Left colon (tissue), 2 donors: ENCODE results near the gene CDC42EP3. TPM values are rescaled to one million over a fixed set of nuclear protein-coding genes. Genes with fewer than 3 reads are reported as not detected.

Source experiments
- ATAC-seq: fragments of 200-7000 bp; cut with Tn5 transposase; one replicate; pipeline ENCODE4 v1.9.1; 2020; ENCODE audit warnings: mild to moderate bottlenecking, moderate library complexity
- DNase-seq, 2 donors: peaks; one replicate each; pipeline ENCODE4 v3.0.0-alpha.2; 2020
- intact Hi-C, 2 donors: fragments of 100-400 bp; cut with DNase I in 1 of 2; cut with micrococcal nuclease in 1 of 2; formaldehyde crosslinking; loops; one replicate each; pipeline versions ENCODE4 v1.11.2 to v1.14.0; 2022; cut with DNase I, micrococcal nuclease
- long read RNA-seq: library from polyadenylated mRNA; unstranded; transcript quantifications from one replicate; pipeline ENCODE4 v2.0.0, GENCODE V29; 2021
- total RNA-seq, 2 donors: library from RNA; stranded (reverse); fragmentation: NEBNext Ultra II Directional; extraction: Animal tissue kit (Norgen Biotek cat#: 25700); gene quantifications; one replicate each; pipeline ENCODE4 v1.2.1, GENCODE V29; 2021
- donor health status: DM: no; HTN: no; CAD: no.
- donor health status: DM: yes; HTN: yes; CAD: no.

Gene CDC42EP3, protein sequence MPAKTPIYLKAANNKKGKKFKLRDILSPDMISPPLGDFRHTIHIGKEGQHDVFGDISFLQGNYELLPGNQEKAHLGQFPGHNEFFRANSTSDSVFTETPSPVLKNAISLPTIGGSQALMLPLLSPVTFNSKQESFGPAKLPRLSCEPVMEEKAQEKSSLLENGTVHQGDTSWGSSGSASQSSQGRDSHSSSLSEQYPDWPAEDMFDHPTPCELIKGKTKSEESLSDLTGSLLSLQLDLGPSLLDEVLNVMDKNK
- 10 to 100 TPM; 19.5 to 46.7 TPM for total RNA-seq
- long read RNA-seq, full-length matches to known transcripts: 7 of 15 reads
- long read RNA-seq, partial matches to known transcripts: 0 of 15 reads
- long read RNA-seq, other reads (novel, unspliced or antisense): 8 of 15 reads

DNA sequence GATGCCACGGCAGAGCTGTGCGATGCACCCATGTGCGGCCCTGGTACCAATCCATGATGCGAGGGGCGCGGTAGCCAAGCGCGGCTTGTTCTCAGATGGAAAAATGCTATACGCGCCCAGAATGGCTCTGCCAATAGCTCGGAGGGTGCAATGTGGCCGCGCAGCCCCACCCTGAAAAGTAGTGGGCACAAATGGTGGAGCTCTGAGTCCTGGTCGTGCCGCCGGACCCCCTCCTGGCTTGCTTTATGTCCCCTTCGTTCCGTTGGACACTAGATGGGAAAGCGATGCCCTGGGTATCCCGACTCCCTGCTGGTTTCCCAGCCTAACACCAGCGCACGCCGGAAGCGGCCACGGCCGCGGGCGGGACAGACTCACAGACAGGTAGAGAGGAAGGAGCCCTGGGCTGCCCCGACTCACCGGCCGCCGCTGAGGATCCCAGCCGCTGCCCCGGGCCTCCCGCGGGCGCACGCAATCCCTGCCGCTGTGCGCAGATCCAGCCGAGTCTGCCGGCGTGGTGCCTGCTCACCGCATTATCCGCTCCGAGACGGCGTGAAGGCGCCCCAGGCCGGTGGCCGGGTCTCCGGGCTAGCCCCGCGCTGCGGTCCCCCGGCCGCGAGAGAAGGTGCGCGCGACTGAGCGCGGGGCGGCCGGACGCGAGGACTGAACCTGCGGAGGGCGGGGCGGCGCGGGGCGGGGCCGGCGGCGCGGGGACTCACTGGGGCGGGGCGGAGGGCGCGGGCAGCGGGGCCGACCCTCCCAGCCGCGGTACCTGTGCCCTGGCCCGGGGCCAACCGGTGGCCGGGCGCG, at the start of gene CDC42EP3:
CDC42EP3 (minus strand) TSS at position 634 of the 807 bp plus-strand sequence. CDS start 25,055 bp downstream, outside the sequence.
- intact Hi-C loops: no loop called here
- ATAC-seq (peak; percentile 82), DNase-seq (peak; percentile 67 to 84)

DNA sequence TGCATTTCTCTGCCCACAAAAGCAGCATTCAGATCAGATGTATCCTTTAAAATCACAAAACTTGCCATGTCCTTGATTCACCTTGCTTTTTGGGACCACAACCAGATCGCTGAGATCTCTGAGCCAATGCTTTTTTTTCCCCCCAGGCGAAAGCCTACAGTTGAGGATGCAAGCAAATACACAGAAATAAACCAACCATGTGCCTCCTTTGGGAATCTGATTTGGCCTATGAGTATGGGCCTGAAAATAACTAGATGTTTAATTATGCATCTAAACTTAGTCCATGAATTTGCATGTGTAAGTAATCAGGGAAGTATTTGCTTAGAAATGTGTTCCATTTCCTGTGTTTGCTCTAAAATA, 49.7 kb upstream of the CDC42EP3 start:
- intact Hi-C loops: no loop called here

DNA sequence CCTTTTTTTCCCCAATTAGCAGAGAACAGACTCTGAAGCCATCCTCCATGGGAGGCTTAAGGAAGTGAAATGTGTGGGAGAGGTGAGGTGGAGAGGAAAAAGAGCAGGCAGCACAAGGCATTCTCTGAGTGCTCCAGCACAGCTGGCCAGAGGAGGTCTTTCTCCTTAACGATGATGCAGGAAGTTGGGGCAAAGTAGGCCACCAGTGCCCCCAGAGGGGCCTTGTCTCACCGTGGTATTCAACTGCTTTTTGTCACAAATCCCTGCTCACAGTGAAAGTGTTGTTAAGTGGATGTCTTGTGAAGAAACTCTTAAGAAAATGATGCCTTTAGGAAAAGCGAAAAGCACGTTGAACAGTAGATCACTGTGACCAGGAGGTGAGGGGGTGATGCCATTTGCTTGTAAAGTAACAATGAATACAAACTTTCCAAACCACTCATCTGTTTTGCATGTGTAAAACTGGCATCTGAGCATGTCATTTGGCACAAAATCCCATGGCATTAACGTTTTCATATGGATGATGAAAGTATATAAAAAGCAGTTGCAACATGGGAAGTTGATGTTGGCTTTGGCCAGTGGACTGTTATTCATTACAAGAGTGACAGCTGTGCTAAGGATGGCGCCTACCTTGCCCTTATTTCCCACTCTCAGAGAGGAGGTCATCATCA, 49.2 kb upstream of the CDC42EP3 start:
- ATAC-seq: no peak
- intact Hi-C loops: no loop called here
- DNase-seq: no peak

More for the DNA sequence above, 49.7 kb upstream of the CDC42EP3 start:
- ATAC-seq: no peak
- DNase-seq: no peak

DNA sequence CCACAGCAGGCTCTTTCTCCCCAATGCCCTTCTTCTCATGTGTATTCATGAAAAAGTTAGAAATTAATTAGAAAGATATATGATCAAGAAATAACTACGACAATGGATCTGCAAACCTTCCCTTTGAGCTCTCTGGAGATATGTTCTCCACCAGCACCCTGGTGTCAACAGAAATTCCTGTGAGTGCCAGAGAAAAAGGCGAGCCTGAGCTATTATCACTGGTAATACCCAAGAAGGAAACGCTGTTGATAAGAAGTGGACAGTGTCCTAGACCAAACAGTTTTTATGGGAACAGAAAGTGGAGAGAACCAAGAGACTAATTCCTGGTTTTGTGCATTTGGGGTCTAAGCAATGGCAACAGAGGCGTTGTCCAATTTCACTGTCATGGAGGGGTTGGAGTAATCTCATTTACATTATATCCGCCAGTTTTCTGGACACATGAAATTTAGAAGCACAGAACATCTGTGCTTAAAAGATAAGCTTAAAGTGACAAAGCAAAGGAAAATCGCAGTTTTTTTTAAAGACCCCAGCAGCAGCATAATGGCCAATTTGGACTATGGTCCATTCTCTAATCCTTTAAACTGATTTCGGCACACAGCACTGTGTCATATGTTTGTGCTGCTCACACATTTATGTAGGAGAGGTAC, 47.2 kb upstream of the CDC42EP3 start:
- no peak for DNase-seq
- no peak for ATAC-seq
- intact Hi-C loops: no loop called here

DNA sequence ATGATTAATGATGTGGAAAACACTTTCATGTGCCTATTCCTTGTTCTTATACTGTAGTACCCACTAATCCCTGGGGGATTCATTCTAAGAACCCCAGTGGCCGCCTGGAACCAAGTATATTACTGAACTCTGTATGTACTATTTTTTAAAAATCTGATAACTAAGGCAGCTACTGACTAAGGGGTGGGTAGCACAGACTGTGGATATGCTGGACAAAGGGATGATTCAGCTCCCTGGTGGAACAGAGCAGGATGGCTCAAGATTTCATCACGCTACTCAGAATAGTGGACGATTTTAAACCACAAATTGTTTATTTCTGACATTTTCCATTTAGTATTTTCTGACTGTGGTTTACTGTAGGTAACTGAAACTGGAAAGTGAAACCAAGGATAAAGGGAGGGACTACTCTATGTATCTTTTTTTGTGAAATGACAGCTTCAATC, 41.8 kb upstream of the CDC42EP3 start:
- ATAC-seq (no peak), DNase-seq (no peak)
- intact Hi-C loops: no loop called here

DNA sequence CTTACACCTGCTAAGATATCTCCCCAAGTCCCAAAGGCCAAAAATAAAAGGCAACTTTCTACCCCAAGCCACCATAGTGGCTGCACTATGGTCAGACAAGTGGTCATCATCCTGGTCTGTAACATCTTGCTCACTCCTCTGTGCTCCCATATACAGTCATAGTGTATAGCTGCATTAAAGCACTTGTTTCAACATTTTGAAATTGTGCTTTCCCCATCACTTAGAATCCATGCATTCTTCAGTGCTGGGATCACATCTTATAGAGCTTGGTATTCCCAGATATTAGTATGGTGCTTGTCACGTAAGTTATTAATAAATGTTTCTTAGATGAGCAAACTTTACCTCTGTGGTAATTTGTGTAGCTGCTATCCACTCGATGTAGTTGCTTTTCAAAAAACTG, 40.4 kb upstream of the CDC42EP3 start:
- ATAC-seq: no peak
- intact Hi-C loops: no loop called here
- no peak for DNase-seq

DNA sequence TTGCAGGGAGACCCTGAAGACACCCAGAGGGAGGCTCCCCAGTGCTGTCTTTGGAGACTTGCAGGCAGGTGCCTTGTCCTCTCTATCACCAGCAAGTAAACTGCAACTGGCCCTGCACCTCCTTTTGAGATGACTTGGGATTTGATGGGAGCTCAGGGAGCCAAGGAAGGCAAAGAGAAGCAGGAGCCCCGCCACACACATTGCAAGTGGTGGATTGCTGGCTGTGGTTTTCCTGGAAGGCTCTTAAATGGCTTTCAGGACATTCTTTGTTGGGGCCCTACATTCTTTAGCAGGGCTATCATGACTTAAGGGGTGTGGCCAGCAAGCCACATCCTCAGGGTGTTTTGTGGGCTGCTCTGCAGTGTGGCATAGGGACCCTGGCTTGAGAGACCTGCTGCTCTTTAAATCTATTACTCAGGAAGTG, 39.9 kb upstream of the CDC42EP3 start:
- intact Hi-C loops: no loop called here
- ATAC-seq (no peak), DNase-seq (peak in 1 of 2 donors; percentile 8)

DNA sequence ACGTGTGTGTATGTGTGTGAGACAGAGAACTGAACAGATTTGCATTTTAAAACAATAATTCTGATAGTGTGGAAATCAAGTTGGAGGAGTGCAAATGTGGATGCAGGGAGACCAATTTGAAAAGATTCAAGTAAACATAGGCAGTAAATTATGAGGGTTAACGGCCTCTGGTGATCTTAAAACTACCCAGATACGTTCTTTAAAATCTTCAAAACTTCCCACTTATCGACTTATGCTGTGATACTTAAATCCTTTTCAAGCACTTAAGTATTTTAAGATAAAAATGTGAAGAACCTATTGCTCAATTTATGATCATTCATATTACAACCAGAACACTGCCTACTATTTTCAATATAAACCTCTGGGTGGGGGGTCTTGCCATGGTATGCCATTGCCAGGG, 37.7 kb upstream of the CDC42EP3 start:
- intact Hi-C loops: no loop called here
- no peak for ATAC-seq
- DNase-seq: no peak

DNA sequence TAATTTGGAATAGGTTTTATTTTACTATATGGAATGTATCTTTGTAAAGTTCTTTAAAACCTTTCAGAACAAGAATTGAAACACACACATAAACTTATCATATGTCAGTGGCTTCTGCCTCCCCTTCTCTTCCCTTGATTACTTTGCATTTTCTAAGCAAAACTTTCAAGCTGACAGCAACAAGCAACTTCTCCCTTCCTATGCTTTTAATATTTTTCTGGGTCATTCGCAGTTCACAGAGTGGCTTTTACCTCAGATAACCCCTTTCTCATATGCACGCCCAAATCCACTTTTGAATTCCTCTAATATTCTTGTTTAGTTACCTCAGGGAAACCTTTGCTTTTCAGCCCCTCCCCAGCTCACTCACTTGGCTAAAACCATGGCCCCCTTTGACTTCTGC, 36.7 kb upstream of the CDC42EP3 start:
- no peak for ATAC-seq
- DNase-seq: no peak
- intact Hi-C loops: no loop called here

DNA sequence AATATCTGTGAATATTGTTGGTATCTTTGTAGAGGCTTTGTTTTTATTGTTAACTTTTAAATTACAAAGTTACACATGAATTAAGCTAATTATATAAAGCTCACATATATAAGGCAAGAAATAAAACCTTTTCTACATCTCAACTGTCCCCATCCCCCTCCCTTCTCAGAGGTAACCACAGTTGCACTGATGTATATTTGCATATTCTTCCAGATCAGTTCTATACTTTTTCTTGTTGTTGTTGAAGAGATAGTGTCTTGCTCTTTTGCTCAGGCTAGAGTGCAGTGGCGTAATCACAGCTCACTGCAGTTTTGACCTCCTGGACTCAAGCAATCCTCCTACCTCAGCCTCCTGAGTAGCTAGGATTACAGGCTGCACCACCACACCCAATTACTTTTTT, 36.0 kb upstream of the CDC42EP3 start:
- intact Hi-C loops: no loop called here
- ATAC-seq (peak; percentile 43), DNase-seq (no peak)

DNA sequence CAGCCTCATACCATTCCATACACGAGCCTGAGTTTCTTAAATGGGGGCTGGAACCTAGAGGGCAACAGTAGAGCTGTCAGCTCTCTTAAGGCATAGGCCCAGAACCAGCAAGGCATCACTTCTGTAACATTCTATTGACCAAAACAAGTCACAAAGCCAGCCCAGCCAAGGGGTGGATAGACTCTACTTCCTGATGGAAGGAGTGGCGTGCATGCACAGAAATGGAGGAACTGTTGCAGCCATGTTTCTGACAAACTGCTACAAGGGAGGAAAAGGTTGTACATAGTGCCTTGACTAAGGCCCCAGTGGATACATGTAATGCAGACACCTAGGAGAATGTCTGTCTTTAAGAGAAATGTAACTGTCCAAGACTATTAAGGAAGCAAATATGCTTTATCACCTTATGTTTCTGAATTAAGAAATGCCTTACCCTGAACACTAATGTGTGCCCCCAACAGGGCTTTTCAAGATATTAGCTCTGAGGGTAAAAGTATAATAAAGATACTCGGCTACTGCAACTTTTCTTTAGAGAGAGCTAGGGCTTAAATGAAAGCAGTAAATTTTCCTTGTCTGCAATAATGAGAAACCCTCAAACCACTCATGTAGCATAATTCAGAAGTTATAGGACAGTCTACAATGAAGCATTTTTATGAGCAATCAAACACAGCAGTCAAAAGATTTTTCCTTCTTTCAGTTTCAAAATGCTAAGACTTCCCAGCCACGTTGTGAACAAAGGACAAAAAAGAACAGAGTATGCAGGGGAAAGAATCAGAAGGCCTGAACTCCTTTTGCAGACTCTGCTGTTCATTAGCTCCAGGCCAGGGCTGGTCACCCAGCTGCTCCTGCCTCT, 35.1 kb upstream of the CDC42EP3 start:
- peak; percentile 93 for ATAC-seq
- DNase-seq: peak; percentile 14 to 30
- intact Hi-C loops: no loop called here

DNA sequence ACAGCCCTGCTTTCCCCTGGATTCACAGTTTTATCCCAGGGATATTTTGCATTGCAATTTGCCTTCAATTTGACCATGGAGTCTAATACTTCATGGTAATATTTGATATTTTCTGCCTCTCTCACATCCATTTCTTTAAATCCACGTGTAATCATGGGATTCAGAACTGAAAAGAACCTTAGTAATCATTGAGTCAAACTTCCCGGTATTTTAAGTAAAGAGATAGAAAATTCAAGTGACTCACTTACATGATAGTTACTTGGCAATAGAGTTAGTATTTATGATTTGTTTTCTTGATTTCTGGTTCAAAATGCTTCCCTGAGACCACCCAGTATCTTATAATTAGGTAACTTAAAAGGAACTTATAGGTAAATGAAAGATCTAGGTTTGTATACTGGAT, 33.7 kb upstream of the CDC42EP3 start:
- intact Hi-C loops: no loop called here
- no peak for ATAC-seq

DNA sequence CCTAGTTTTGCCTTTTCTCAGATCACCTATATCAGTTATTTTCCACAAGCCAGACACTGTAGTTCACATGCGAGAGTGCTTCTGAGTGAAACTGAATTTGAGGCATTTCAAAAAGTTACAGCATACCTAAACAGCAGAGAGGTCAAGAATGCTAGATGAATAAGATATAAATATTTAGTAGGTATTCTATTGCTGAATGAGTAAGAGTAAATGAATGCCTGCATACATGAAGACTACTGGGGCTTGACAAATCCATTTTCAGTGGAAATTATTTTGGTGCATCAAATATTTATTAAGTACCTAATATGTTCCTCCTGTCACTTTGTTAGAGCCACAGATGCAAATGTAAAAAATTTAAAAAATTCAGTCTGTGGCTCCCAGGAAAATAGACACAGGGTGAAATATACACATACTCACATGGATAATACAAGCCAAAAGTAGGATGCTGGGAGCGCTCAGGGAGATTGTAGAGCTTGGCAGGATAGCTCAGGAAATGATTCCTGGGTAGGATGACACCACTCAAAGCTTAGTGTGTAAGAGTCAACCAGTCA, 27.6 kb upstream of the CDC42EP3 start:
- no peak for ATAC-seq
- intact Hi-C loops: no loop called here
- DNase-seq: no peak

More for the DNA sequence above, 33.7 kb upstream of the CDC42EP3 start:
- DNase-seq: no peak

DNA sequence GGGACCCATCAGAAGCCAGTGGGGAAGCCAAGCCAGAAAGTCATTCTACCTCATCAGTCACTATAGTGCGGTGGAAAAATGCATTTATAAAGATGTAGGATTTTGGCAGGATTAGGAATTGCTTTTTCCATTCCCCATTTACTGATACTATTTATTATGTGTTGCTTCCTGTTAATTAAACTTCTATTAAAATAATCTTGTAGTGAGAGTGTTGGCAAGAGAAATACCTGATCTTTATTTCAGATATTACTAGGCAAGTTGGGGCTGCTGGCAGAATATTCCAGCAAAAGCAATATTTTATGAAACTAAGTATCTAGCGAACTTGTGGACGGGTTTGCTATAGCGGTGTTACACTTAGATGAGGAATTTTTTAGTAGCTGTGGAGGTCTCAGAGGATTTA, 23.9 kb upstream of the CDC42EP3 start:
- intact Hi-C loops: no loop called here
- DNase-seq (no peak), ATAC-seq (no peak)

DNA sequence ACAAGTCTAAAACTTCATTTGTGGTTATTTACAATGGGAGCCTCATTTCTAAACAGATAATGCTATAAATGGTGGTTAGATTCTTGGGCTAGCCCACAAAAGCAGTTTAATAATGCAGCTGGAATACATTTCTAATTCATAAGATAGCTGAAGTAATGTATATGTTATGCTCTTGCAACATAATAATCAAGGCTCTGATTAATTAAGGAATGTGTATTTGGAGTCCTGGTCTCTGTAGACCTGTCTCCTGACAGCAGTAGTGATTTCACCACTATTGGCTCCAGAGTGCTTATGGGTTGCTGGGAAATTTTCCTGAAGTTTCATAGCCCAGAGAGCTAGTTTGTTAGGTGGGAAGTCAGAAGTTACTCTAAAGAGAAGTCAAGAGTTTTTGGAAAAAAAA, 21.3 kb upstream of the CDC42EP3 start:
- DNase-seq (no peak), ATAC-seq (no peak)
- intact Hi-C loops: no loop called here

DNA sequence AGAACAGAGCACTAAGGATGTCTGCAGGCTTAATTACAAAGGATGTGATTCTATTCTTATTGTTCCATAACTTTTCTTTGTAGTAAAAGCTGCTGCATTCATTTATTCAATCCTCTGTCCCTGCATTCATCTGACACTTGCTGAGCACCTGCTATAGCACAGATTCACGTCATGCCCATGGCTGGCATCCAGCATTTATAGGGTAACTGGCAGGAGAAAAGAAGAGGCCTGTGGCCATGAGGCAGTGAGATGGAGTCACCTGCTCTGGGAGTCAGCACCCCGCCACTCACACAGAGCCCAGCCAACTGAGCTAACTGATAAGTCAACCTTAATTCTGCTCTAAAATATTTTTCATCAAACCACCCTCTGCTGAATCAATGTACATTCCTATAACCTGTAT, 18.3 kb upstream of the CDC42EP3 start:
- DNase-seq: no peak
- intact Hi-C loops: no loop called here
- no peak for ATAC-seq

DNA sequence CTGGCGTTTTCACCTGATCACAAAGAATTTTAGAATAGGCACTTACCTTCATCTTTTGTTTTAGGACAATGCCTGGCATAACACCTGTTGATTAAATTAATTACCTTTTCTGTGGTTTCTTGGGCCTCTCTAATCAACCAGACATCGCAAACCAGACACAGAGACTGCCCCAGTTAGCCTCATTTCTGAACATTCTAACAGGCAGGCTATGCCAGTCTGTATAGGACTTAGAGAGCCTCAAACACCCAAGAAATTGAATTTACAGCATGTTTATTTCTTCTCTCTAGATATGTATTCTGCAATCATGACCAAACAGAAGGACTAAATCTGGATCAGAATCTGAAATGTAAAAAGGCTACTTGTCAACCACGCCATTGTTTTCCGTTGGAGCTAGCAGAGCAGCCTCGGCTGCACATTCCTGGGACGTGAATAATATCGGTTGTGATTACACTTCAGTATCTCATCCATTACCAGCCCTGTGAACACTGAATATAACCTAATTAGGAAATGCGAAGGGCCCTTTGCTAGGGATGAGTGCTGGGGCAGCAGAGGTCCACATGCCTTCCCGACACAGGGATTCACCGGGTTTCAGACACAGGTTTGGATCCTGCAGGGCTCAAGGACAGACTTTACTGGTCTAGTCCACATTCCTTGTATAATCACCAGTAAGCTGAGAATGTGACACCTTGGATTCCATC, 17.5 kb upstream of the CDC42EP3 start:
- intact Hi-C loops: no loop called here
- no peak for ATAC-seq
- DNase-seq: no peak
